Common myeloid progenitor, CD34-positive (primary cell): ENCODE data around the gene ADIG.
A peak's percentile ranks its signal among the peaks of the same experiment; 100 is the strongest.

Experiments
- CTCF ChIA-PET: fragments of 350-600 bp; sonication (Branson Sonifier 250); formaldehyde crosslinking; loops from one replicate; lab custom pipeline; 2021; ENCODE audit warnings: antibody characterized with exemption; lab: Charles Lee
- POLR2A ChIA-PET: fragments of 350-600 bp; sonication (Branson Sonifier 250); formaldehyde crosslinking; loops from one replicate; lab custom pipeline; 2021; ENCODE audit warnings: antibody characterized with exemption; lab: Charles Lee
- DNase-seq, 3 donors: peaks; one replicate each; pipeline versions ENCODE4 v3.0.0 to v3.0.0-alpha.2; 2013
- H3K27ac ChIP-seq, 2 experiments: 1 replicate in 1 of 2; 2 replicates in 1 of 2; pipeline ENCODE4 v1.7.0; 2013; ENCODE audit warnings: inconsistent platforms in 2 of 2, low read length in 2 of 2, mild to moderate bottlenecking in 2 of 2, low read depth in 1 of 2, moderate library complexity in 1 of 2; ENCODE audit not compliant: severe bottlenecking in 2 of 2, insufficient read depth in 1 of 2, poor library complexity in 1 of 2
- H3K27me3 ChIP-seq, 5 experiments: replicated peaks in 2 of 5; 1 replicate in 3 of 5; 2 replicates in 2 of 5; pipeline versions ENCODE4 v1.6.1 to v1.7.0; 2013; ENCODE audit warnings: low read length in 4 of 5, mild to moderate bottlenecking in 2 of 5, moderate library complexity in 2 of 5, inconsistent platforms in 1 of 5; ENCODE audit not compliant: insufficient read depth in 5 of 5, control insufficient read depth in 4 of 5
- H3K36me3 ChIP-seq, 4 experiments: 1 replicate in 2 of 4; 2 replicates in 2 of 4; pipeline versions ENCODE4 v1.6.1 to v1.7.0; 2013; ENCODE audit warnings: low read length in 3 of 4, control low read depth in 1 of 4, mild to moderate bottlenecking in 1 of 4; ENCODE audit not compliant: control insufficient read depth in 4 of 4, insufficient read depth in 4 of 4
- H3K4me1 ChIP-seq, 4 experiments: 1 replicate in 3 of 4; 2 replicates in 1 of 4; pipeline versions ENCODE4 v1.6.1 to v1.7.1; 2013; ENCODE audit warnings: low read length in 3 of 4, mild to moderate bottlenecking in 3 of 4, control low read depth in 1 of 4, inconsistent platforms in 1 of 4, moderate library complexity in 1 of 4; ENCODE audit not compliant: control insufficient read depth in 4 of 4, insufficient read depth in 4 of 4; ENCODE audit errors: control extremely low read depth in 1 of 4
- H3K4me3 ChIP-seq, 7 experiments: 1 replicate in 4 of 7; 2 replicates in 3 of 7; pipeline versions ENCODE4 v1.5.1 to v1.7.0; 2013; ENCODE audit warnings: mild to moderate bottlenecking in 7 of 7, low read length in 6 of 7, moderate library complexity in 6 of 7, inconsistent platforms in 2 of 7, low read depth in 2 of 7, control low read depth in 1 of 7; ENCODE audit not compliant: insufficient read depth in 4 of 7, control insufficient read depth in 1 of 7; ENCODE audit errors: extremely low read depth in 1 of 7
- H3K9me3 ChIP-seq, 5 experiments: 1 replicate in 4 of 5; 2 replicates in 1 of 5; pipeline versions ENCODE4 v1.6.1 to v1.7.1; 2013; ENCODE audit warnings: low read length in 4 of 5, mild to moderate bottlenecking in 2 of 5, inconsistent platforms in 1 of 5, low read depth in 1 of 5, moderate library complexity in 1 of 5; ENCODE audit not compliant: control insufficient read depth in 4 of 5, insufficient read depth in 2 of 5; ENCODE audit errors: control extremely low read depth in 1 of 5
- WGBS: methylation state at CpG from one replicate; pipeline ENCODE4 v1.1.5; 2013; ENCODE audit not compliant: insufficient coverage; 5-methylcytosine and 5-hydroxymethylcytosine counted together

Gene ADIG

DNA sequence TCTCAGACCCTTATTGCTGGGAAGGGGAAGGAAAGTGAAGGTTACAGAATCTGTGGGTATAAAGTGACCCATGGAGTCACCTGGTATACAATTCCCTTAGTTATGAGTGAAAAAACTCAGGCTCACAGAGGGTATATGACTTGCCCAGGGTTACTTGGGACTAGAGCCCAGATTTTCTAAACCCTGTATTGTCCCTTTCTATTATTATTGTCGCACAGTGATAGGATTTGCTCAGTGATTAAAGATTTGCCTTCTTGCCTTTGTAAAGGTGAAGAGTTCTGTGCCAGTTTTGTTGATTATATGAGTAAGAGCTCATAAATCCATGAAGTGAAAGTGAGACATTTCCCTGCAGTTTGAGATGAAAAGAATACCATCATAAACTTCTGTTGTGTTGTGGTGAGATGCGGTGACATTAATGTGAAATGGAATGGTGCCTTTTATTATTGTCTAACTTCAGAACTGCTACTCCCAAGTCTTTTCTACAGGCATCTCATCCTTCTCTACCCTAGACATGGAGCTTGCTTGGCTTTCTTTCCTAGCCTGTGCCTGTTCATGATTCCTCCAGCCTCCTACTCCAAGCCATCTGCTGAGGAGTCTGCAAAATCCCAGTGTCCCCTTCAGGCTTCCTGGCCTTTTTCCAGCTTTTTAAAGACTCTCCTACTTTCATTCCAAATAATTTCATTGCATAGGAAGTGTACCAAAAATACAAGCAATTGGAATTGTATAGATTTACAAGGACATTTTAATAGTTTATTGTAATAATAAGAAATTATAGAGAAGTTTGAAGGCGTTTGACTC, 33.5 kb upstream of the ADIG start:
- Histone ChIP-seq H3K27ac (no peak overlapping the region), H3K36me3 (peaks cover 31 to 73% (median 55%) of the 10 kb centered on the region in 4 experiments), H3K4me3 (no peak overlapping the region), H3K4me1 (no peaks in the 10 kb centered on the region), H3K9me3 (no peaks in the 10 kb centered on the region), H3K27me3 (no peaks in the 10 kb centered on the region)
- ChIA-PET POLR2A (no interaction called here), CTCF (no interaction called here)
- DNase-seq, result no peak
- no CpG with 5 or more reads among the region's 3 CpGs for WGBS

DNA sequence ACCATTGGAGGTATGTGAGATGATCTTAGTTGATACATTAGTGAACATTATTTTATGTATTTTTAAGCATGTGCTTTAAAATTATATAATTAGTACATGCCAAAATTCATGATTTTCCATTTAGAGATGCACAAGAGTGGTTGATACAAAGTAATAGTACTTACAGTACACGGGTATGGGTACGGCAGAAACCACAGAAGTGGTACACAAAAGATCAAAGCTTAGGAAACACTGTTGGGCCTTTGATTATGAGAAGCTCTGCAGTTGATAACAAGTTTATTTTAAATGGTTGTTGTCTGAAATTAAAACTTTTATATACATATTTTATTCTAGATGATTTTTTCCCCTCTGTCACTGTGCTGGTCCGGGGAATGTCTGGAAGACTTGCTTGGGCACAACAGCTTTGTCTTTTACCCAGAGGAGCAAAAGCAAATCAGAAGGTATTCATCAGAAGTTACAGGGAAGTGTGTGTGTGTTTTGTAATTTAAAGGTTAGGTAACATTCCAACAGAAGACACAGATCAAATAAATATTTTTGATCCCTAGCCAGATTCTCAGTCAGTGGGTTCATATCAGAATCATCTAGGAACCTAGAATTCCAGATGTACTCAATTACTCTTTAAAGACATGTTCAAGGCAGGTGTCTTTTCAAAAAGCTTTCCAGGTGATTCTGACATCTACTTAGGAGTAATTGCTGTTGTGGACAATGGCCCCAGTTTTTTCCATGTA, 32.5 kb upstream of the ADIG start:
- POLR2A ChIA-PET, result no interaction called here
- no CpG with 5 or more reads among the region's 3 CpGs for WGBS
- peaks cover 37 to 84% (median 55%) of the 10 kb centered on the region in 4 experiments for H3K36me3 ChIP-seq

DNA sequence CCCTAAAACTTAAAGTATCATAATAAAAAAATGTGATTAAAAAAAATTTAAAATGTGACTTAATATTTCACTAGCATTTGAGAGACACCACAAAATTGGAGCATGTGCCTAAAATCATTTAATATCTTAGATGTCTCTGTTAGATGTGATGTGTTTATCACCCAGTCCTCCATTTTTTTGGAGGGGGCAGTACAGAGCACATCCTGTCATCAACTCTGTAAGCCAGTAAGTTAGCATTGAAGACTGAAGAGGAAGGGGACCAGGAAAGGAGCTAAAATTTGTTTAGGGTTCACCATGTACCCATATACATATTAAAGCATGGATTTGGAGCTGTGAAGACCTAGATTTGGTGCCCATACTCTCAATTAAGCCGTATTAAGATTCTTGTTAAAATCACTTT, 30.7 kb upstream of the ADIG start:
- ChIA-PET CTCF (interaction anchor here (1.0 to 1.4 kb wide), 2 partner anchors 21 to 25 kb away, joined by 3 to 6 read pairs; no protein-coding TSS in a partner anchor), POLR2A (no interaction called here)
- no CpG with 5 or more reads among the region's 1 CpG for WGBS
- H3K27ac ChIP-seq, result no peak overlapping the region
- no peaks in the 10 kb centered on the region for H3K4me1 ChIP-seq
- no peak overlapping the region for H3K4me3 ChIP-seq
- peaks cover 0 to 6% (median 0%) of the 10 kb centered on the region in 5 experiments for H3K9me3 ChIP-seq
- DNase-seq, result peak in 2 of 3 donors; percentile 11 to 18
- peaks cover 37 to 90% (median 58%) of the 10 kb centered on the region in 4 experiments for H3K36me3 ChIP-seq
- no peaks in the 10 kb centered on the region for H3K27me3 ChIP-seq

More for the DNA sequence above, 32.5 kb upstream of the ADIG start:
- no peaks in the 10 kb centered on the region for H3K27me3 ChIP-seq
- no peaks in the 10 kb centered on the region for H3K9me3 ChIP-seq
- no peak overlapping the region for H3K4me3 ChIP-seq
- CTCF ChIA-PET, result no interaction called here
- H3K4me1 ChIP-seq, result no peaks in the 10 kb centered on the region
- H3K27ac ChIP-seq, result no peak overlapping the region
- DNase-seq, result no peak

DNA sequence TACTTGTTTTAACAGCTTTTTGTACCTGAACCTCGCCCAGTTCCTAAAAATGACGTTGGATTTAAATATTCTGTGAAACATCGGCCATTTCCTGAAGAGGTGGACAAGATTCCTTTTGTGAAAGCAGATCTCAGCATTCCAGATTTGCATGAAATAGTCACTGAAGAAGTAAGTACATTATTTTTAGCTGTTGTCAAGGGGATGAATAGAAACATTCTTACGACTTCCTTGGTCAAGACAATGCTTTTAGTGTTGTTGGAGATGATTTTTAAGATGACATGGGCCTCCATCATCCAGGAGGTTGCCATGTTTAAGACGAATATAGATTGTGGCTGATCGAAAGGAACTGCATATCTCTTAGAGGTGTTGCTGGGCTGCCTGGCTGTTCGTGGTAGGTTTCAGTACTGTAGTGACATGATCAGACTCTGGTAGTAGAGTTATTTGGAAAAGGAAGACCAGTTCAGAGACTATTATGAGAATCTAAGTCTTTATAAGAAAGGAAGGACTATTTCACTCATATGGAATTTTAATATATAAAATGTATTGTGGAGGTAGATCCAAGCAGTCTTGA, 29.9 kb upstream of the ADIG start:
- Histone ChIP-seq H3K9me3 (peaks cover 0 to 6% (median 0%) of the 10 kb centered on the region in 5 experiments), H3K36me3 (peaks cover 34 to 90% (median 55%) of the 10 kb centered on the region in 4 experiments), H3K4me3 (no peak overlapping the region), H3K27ac (no peak overlapping the region), H3K27me3 (no peaks in the 10 kb centered on the region), H3K4me1 (no peaks in the 10 kb centered on the region)
- WGBS, result 95% methylated on average over 4 of the region's 7 CpGs
- no peak for DNase-seq
- ChIA-PET CTCF (interaction anchor here (1.0 to 1.4 kb wide), 2 partner anchors 20 to 26 kb away, joined by 3 to 6 read pairs; no protein-coding TSS in a partner anchor), POLR2A (no interaction called here)

DNA sequence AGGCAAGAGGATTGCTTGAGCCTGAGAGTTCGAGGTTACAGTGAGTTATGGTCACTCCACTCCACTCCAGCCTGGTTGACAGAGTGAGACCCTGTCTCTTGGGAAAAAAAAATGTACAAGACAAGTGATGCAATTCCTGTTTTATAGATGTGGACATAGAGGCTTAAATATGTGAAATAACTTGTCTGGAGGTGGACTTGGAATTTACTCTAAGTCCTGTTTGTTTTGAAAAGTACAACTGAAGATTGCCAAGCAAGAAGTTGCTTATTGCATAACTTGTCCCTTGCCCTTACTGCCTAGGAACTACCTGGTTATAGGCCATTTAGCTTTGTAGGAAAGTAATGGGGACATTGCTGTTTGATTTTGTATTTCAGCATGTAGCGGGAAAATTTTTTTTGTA, 26.0 kb upstream of the ADIG start:
- no peak overlapping the region for H3K27ac ChIP-seq
- peaks cover 0 to 6% (median 0%) of the 10 kb centered on the region in 5 experiments for H3K9me3 ChIP-seq
- H3K4me3 ChIP-seq, result no peak overlapping the region
- DNase-seq, result no peak
- ChIA-PET CTCF (no interaction called here), POLR2A (no interaction called here)
- peaks cover 30 to 86% (median 55%) of the 10 kb centered on the region in 4 experiments for H3K36me3 ChIP-seq
- no peaks in the 10 kb centered on the region for H3K4me1 ChIP-seq
- WGBS, result 100% methylated on average over 1 of the region's 2 CpGs
- no peaks in the 10 kb centered on the region for H3K27me3 ChIP-seq

DNA sequence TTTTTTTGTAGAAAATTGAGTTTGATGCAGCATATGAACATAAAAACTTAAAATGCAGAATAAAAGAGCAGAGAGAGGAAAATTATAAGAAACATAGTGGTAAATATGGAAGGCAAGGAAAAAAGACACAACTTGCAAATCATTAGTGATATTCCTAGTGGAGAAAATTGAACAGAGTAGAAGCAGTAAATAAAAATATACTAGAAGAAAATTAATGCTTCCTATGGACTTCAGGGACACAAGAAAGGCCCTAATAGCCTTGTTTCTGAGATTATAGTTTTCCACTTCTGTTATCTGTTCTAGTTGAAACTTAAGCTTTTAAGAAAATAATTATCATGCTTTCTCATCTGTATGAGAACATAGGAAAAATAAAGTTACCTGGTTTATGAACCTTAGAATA, 25.6 kb upstream of the ADIG start:
- no peaks in the 10 kb centered on the region for H3K4me1 ChIP-seq
- POLR2A ChIA-PET, result no interaction called here
- H3K27me3 ChIP-seq, result no peaks in the 10 kb centered on the region
- no peak overlapping the region for H3K27ac ChIP-seq
- no peak overlapping the region for H3K4me3 ChIP-seq
- CTCF ChIA-PET, result no interaction called here
- peaks cover 0 to 6% (median 0%) of the 10 kb centered on the region in 5 experiments for H3K9me3 ChIP-seq
- DNase-seq, result no peak
- H3K36me3 ChIP-seq, result peaks cover 31 to 87% (median 58%) of the 10 kb centered on the region in 4 experiments
